Measurements from ENCODE around the gene FRZB.

Gene FRZB

DNA sequence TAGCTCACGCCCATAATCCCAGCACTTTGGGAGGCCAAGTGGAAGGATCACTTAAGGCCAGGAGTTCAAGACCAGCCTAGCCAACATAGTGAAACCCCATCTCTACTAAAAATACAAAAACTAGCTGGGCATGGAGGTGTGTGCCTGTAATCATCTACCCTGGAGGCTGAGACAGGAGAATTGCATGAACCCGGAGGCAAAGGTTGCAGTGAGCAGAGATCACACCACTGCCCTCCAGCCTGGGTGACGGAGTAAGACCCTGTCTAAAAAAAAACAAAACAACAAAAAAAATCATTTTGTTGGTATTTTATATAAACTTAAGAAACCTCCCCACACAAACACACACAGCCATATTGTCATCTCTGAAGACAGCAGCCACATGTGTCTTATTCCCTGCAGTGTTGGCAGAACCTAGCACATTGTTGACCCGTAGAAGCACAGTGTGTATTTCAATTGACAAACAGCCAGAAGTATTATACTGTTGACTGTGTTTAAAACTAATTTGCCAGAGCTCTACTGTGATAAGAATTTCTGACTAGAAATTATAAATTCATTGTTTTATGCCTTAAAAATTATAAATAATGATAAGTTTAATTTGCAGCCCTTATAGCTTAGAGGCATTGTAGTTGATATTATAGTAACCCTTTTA is 82.3 kb downstream of the FRZB start:
- DNase-seq, result no peak
